Measurements from ENCODE around the gene IMMP2L.

GRCh38 chr7:111026343-111026742 lies 535.9 kb downstream of the IMMP2L start:
- TF ChIP-seq MAX (IDR thresholded peaks at IDR 0.05) (no peak), HDAC2 (IDR thresholded peaks at IDR 0.05) (no peak), CTCF (IDR thresholded peaks at IDR 0.05) (no peak), EP300 (IDR thresholded peaks at IDR 0.05) (no peak), MYC (IDR thresholded peaks at IDR 0.05; ENCODE audit: borderline replicate concordance, low read length) (no peak), KDM5A (IDR thresholded peaks at IDR 0.05) (no peak), RNF2 (IDR thresholded peaks at IDR 0.05; ENCODE audit: borderline replicate concordance, low read depth) (no peak)

All from A549 (cell line).